Measurements from ENCODE around the gene TCAIM. TPM values are rescaled to one million over a fixed set of nuclear protein-coding genes. Genes with fewer than 3 reads are reported as not detected.
"Not testable (repeated sequence)": the region's sequence is repeated elsewhere in the genome, so short reads cannot be mapped to it uniquely, and the experiment has no call there.

The TCAIM gene
- total RNA-seq, 3 donors from 2014 or later = 22.3 to 27.2 (median 22.7) TPM

DNA sequence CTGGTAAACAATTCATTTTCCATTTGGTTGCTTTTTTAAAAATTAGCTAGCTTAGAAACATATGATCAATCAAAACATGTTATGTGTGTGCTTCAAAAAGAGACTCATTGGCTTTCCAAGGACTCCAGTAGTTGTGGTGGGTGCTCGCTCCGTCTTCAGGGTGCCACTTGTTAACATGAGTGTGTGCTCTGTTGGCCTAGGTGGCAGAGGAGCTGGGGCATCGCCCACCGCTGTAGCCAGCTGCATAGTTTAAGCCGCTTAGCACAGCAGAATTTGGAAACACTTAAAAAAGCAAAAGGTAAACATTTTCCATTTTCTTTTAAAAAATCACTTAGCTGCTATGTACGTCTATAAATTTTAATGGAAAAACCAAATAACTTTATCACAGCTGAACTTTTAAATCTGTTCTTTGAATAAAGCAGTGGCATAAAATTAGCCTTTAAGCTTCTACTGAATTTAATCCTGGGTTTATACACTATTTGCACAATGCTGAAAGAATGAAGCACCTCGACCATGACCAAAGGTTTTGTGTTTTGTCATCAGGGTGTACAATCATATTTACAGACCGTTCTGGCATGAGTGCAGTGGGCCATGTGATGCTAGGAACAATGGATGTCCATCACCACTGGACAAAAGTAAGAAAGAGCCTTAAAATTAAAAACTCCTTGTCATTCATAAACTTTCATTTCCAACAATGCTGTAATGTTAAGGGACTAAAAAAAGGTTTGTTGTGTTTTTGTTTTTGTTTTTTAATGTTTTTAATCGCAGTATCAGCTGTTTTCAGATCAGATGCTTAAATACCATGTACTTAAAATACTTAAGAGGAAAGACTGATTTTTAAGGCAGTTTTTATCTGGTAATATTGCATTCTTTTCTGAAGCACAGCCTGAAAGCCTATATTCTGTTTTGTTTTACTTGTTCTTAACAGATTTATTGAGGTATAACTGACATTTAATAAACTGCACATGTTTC, 57.9 kb downstream of the TCAIM start:
- Histone ChIP-seq H3K4me3 (no peak overlapping the region), H3K9me3 (no peaks in the 10 kb centered on the region), H3K36me3 (ENCODE audit: low read depth) (no peaks in the 10 kb centered on the region), H3K4me1 (ENCODE audit: low read depth) (no peaks in the 10 kb centered on the region)
- DNase-seq (no peak), ATAC-seq (no peak)
- intact Hi-C loops (cut with DNase I, micrococcal nuclease) = no loop called here
- TF ChIP-seq, protein P1, sequence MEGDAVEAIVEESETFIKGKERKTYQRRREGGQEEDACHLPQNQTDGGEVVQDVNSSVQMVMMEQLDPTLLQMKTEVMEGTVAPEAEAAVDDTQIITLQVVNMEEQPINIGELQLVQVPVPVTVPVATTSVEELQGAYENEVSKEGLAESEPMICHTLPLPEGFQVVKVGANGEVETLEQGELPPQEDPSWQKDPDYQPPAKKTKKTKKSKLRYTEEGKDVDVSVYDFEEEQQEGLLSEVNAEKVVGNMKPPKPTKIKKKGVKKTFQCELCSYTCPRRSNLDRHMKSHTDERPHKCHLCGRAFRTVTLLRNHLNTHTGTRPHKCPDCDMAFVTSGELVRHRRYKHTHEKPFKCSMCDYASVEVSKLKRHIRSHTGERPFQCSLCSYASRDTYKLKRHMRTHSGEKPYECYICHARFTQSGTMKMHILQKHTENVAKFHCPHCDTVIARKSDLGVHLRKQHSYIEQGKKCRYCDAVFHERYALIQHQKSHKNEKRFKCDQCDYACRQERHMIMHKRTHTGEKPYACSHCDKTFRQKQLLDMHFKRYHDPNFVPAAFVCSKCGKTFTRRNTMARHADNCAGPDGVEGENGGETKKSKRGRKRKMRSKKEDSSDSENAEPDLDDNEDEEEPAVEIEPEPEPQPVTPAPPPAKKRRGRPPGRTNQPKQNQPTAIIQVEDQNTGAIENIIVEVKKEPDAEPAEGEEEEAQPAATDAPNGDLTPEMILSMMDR (IDR thresholded peaks at IDR 0.05) = no peak

DNA sequence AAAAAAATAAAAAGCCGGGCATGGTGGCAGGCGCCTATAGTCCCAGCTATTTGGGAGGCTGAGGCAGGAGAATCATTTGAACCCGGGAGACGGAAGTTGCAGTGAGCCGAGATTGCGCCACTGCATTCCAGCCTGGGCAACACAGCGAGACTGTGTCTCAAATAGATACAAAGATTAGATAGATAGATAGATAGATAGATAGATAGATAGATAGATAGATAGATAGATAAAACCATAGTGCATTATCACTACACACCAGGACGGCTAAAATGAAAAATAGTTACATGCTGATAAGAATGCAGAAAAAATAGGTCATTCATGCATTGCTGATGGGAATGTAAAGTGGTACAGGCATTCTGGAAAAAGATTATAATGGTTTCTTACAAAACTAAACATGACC, 59.7 kb downstream of the TCAIM start:
- H3K4me3 ChIP-seq; ATAC-seq; H3K36me3 ChIP-seq (ENCODE audit: low read depth); DNase-seq; H3K9me3 ChIP-seq; H3K4me1 ChIP-seq (ENCODE audit: low read depth); intact Hi-C loops (cut with DNase I, micrococcal nuclease): not testable (repeated sequence)

DNA sequence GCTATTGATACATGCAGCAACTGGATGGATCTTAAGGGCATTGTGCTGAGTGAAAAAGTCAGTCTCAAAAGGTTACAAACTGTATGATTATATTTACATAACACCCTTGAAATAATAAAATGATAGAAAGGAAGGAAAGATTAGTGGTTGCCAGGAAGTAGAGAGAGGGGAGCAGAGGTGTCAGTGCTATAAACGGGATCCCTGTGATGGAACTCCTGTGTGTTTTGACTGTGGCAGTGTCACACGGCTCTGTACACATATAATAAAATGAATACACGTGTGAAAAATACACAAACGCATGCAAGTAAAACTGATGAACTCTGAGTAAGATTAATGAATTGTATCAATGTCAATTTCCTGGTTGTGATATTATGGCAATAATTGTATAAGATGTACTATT, 60.3 kb downstream of the TCAIM start:
- intact Hi-C loops (cut with DNase I, micrococcal nuclease) = no loop called here
- H3K36me3 ChIP-seq (ENCODE audit: low read depth) = no peaks in the 10 kb centered on the region

DNA sequence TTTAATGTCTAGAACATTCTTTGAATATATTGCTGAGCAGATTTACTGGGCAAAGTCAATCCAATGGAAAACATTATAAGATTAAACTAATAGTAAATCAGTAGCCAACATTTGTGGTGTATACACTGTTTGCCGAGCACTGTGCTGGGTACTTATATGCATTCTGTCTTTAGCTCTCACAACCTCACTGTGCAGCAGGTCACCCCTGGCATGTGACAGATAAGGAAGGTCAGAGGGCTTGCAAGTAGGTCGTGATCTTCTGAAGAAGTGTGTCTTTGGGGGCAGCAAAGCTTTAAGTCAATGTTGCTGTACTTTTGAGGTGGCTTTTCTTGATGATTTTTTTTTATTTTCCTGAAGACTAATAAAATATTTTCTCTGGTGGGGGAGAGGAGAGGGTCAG, 62.2 kb downstream of the TCAIM start:
- TF ChIP-seq, protein P1 (IDR thresholded peaks at IDR 0.05) = no peak
- no peaks in the 10 kb centered on the region for H3K4me1 ChIP-seq (ENCODE audit: low read depth)
- intact Hi-C loops (cut with DNase I, micrococcal nuclease) = no loop called here
- no peak for DNase-seq
- ATAC-seq = no peak
- no peaks in the 10 kb centered on the region for H3K9me3 ChIP-seq
- H3K4me3 ChIP-seq = no peak overlapping the region
- no peaks in the 10 kb centered on the region for H3K36me3 ChIP-seq (ENCODE audit: low read depth)

More for the DNA sequence above, 60.3 kb downstream of the TCAIM start:
- no peaks in the 10 kb centered on the region for H3K4me1 ChIP-seq (ENCODE audit: low read depth)
- TF ChIP-seq, protein P1 (IDR thresholded peaks at IDR 0.05) = no peak
- ATAC-seq = no peak
- H3K4me3 ChIP-seq = no peak overlapping the region
- H3K9me3 ChIP-seq = no peaks in the 10 kb centered on the region
- no peak for DNase-seq

DNA sequence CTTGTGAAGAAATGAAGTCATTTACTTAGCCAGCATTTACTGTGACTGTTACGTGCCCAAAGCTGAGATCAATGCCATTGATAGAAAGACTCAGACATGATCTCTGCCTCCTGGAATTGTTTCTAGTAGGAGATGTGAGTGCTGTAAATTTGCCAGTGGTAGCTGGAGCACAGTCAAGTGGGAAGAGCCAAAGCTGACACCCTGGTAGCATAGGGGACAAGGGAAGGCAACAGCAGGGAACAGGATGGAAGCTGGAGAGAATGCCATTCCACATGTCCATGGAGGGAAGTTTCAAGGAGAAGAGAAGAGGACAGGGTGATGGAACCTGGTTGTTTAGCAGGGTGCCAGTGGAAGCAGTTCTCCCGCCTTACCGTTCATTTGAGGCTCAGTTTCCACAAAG, 64.0 kb downstream of the TCAIM start:
- DNase-seq = no peak
- H3K9me3 ChIP-seq = no peaks in the 10 kb centered on the region
- H3K4me3 ChIP-seq = no peak overlapping the region
- no peak for ATAC-seq
- intact Hi-C loops (cut with DNase I, micrococcal nuclease) = no loop called here
- no peaks in the 10 kb centered on the region for H3K36me3 ChIP-seq (ENCODE audit: low read depth)
- TF ChIP-seq, protein P1 (IDR thresholded peaks at IDR 0.05) = no peak
- no peaks in the 10 kb centered on the region for H3K4me1 ChIP-seq (ENCODE audit: low read depth)

DNA sequence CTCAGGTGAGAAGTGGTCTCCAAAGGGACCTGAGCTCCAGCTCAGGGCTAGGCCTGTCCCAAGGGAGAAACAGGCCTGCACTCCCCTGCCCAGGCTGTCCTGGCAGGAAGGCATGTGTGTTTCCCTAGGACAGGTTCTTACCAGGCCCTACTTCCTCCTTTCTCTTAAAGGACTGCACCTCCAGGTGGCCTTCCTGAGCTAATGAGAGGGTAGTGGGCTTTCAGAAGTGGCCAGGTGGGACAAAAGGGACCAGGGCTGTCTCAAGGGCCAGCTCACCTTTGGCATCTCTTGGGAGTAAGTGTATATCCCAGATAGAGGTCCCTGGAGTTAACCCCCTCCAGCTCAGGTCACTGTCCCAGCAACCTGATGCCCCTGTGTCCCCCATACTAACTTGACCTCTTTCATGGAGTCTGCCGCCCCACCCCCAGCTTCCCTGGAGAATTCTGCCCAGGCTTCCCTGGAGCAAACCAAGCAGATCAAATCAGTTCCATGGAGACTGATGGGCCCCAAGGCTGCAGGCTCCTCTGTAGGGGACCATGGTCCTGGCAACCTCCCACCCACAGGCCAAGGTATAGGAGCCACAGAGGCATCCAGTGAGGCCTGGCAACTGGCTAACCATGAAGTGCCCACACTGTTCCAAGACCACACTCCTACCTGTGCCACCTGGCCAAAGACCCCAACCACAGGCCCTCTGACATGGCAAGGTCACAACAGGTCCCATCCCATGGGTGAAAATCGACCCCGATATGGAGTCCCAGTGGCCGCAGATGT, 71.3 kb downstream of the TCAIM start:
- H3K4me1 ChIP-seq (ENCODE audit: low read depth) = no peaks in the 10 kb centered on the region
- no peaks in the 10 kb centered on the region for H3K9me3 ChIP-seq
- TF ChIP-seq, protein P1 (IDR thresholded peaks at IDR 0.05) = no peak
- DNase-seq = no peak
- intact Hi-C loops (cut with DNase I, micrococcal nuclease) = no loop called here
- no peak for ATAC-seq
- no peaks in the 10 kb centered on the region for H3K36me3 ChIP-seq (ENCODE audit: low read depth)
- H3K4me3 ChIP-seq = no peak overlapping the region
